Hippocampal formation (tissue), 2 donors: Measurements from ENCODE around the gene ZEB2.

ENCODE experiments used
- DNase-seq, 2 donors: peaks; one replicate each; lab custom pipeline; 2025; lab: John Stamatoyannopoulos, UW

Gene ZEB2

GRCh38 chr2:144421606-144422510, 98.1 kb downstream of the ZEB2 start:
- DNase-seq: no peak

- no peak for DNase-seq
Measured at GRCh38 chr2:144419218-144419617, 100.7 kb downstream of the ZEB2 start.

DNA sequence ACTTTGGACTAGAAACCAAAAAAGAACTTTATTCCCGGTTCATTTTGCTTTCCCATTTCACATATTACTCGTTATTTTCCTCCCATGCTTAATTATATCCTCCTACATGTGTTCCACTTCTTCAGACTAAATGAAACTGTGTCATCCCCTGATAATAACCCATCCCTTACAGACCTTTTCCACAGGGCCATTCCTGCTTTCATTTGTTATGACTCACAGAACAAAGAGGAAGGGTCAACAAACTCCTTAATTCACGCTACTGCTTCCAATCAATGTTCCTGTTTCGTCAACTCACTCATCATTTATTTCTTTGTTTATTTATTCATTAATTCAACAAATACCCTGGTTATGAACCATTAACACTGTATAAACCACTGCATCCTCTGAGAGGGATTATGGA, 104.5 kb downstream of the ZEB2 start:
- DNase-seq: no peak

DNA sequence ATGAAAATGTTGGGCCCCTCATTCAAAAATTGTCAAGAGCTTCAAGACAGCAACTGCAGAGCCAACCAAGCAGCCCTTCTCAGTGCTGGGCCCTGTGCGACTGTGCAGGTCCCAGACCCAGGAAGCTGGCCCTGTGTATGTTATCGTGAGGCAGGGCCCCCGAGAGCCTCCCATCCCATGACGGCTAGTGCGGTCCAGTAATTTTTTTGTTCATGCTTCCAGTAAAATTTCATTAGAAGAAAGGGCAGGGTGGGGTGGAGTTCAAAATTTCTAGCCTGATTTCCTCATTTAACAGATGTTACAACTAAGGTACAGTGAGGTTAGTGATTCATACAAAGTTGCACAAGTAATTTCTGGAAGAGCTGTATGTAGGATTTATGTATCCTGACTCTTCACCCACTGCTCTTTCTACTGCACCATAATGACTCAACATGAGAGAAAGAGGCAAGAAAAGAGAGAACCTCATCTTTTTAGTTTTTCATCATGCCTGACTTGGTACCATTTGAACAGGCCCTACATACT, 105.5 kb downstream of the ZEB2 start:
- no peak for DNase-seq

GRCh38 chr2:144412709-144413108, 107.2 kb downstream of the ZEB2 start:
- no peak for DNase-seq

DNA sequence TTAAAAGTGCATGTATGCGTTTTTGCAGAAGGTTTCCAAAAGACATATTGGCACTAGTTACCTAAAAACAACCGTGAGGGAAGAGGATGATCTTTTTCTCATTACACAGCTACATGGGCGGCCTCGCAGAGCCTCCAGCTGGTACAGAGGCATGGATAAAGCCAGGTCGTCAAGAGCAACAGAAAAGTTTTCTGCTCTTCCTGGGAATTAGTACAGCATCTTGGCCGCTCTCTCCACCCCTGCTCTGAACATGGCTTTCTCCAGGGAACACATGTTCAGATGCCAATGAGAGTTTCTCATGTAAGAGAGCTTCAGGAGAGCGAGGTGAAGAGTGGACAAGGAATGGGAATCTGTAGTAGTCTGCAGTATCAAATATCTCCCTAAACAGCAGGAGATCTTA, 108.4 kb downstream of the ZEB2 start:
- no peak for DNase-seq

DNA sequence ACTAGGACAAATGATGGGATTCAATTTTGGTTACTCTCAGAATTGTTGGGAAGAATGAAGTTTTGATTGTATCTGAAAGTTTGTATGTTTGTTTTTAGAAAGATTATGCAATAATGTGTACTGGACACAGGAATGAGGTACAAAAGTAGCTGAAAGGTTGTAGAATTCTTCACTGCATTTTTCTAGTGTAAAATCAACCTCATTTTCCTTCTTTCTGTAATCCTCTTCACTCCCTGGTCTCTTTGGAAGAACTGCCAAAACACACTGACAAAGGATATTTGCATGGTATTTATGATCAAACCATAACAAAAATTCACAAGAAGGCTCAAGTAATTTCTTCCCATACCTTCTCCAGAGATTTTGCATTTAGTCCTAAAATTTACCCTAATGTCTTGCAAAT, 110.7 kb downstream of the ZEB2 start:
- no peak for DNase-seq

- DNase-seq: no peak
Measured at GRCh38 chr2:144407262-144407661, 112.7 kb downstream of the ZEB2 start.

GRCh38 chr2:144405982-144406788, 113.7 kb downstream of the ZEB2 start:
- DNase-seq: no peak

- no peak for DNase-seq
Measured at GRCh38 chr2:144405321-144405720, 114.6 kb downstream of the ZEB2 start.

DNA sequence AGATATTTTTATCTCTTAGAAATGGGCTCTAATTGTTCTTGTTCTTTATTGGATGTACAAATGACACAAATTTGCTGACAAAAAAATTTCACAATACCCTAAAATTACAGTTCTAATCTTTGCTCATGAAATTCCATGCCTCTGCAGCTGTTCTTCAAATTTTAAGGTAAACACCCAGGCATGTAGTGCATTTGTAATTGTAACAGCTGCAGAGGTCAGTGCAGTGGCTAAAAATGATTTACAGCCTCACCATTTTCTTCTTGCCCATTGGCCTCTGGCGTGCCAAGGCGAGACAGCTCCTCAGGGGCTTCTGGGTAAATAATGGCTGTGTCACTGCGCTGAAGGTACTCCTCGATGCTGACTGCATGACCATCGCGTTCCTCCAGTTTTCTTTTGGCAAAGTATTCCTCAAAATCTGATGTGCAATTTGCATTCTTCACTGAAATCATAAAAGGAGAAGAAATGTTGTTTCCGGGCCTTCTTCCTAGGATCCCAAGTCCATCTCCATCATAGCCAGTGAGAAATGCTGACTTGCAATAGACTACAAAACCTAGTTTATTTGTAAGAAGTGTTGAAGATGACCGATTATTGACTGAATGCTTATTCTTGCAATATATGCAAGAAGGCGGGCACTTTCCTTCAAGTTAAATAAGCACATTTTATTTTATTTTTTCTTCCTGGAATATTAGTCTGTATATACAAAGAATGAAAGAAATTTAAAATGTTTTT, 115.2 kb downstream of the ZEB2 start:
- no peak for DNase-seq

GRCh38 chr2:144403933-144404332, 116.0 kb downstream of the ZEB2 start:
- DNase-seq: no peak

GRCh38 chr2:144402251-144402650, 117.7 kb downstream of the ZEB2 start:
- DNase-seq: peak in 1 of 2 donors; percentile 41

GRCh38 chr2:144401036-144401435, 118.9 kb downstream of the ZEB2 start:
- DNase-seq: no peak

GRCh38 chr2:144396318-144396717, 123.6 kb downstream of the ZEB2 start:
- DNase-seq: no peak

DNA sequence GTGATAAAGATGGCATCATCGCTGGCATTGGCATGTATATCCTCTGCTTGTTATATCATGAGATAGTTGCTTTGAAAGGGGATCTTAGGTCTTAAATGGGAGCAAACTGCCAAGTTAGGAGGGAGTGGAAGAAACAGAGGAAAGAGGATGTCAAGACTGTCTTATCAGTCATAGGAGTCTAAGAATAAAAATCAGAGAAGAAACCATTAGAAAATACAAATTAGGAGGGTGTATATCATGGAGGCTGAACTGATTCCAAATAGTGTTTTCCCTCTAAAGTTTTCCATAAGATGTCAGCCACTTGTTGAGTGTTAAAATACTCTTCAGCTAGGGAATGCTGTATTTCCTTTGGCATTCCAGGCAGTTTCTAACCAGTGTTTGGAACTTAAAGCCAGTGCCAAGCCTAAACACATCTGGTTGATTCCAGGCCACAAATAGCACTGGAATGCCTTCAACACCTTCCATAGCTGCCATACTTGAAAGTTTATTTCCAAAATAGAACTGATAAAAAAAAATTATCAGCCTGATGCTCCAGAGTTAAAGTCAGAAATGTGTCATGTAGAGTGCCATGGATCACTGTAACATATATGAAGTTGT, 129.4 kb downstream of the ZEB2 start:
- DNase-seq: no peak

DNA sequence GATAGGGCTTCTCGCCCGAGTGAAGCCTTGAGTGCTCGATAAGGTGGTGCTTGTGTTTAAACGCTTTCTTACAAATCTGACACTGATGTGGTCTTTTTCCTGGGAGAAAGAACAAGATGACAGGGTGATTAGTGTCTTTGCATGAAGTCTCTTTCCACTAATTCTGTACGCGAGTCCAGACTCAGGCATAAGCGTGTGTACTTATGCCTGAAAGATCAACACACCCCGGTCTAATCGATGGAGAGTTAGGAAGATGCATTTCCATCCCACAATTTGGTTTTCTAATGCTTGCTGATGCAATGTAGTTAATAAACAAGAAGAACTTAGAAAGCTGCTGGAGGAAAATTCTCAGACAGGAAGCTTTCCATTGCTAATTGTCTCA, 130.0 kb downstream of the ZEB2 start:
- no peak for DNase-seq

GRCh38 chr2:144389151-144389929, 130.6 kb downstream of the ZEB2 start:
- no peak for DNase-seq

DNA sequence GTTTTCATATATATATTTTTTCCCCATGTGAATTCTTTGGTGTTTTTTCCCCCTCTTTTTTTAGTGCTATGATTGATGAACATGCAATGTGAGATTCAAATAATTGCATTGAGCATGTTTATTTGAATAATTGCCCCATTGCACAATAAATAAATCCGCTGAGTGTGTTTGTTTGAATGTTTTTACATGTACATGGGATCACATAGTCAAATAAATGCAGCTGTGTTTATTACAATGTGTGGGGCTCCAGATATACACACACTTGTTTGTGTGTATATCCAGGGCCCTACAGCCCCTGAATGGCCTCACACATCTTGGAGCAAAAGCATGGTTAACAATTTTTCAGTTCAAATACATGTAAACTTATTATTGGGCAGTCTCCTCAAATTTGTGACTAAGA, 134.5 kb downstream of the ZEB2 start:
- DNase-seq: no peak

- DNase-seq: no peak
Measured at GRCh38 chr2:144383571-144384100, 136.3 kb downstream of the ZEB2 start.

- no peak for DNase-seq
Measured at GRCh38 chr2:144382849-144383248, 137.1 kb downstream of the ZEB2 start.
